GM12878 (cell line): ENCODE results near the gene CIB2. TPM values are rescaled to one million over a fixed set of nuclear protein-coding genes. Genes with fewer than 3 reads are reported as not detected.

Experiments
- ATF7 ChIP-seq: fragments of 450-650 bp; IDR thresholded peaks from 2 replicates; pipeline ENCODE4 v1.6.1; 2016; ENCODE audit warnings: low read depth, mild to moderate bottlenecking
- CBX5 ChIP-seq: sonication (generic); IDR thresholded peaks from 2 replicates; pipeline ENCODE4 v1.6.1; 2016; ENCODE audit warnings: low read depth, moderate library complexity, mild to moderate bottlenecking, inconsistent platforms
- CUX1 ChIP-seq: IDR thresholded peaks from 2 replicates; pipeline ENCODE4 v1.6.1; 2012; ENCODE audit warnings: improper control_type of control experiment, low read depth, low read length; ENCODE audit not compliant: insufficient replicate concordance
- HDGF ChIP-seq: fragments of 450-650 bp; IDR thresholded peaks from 2 replicates; pipeline ENCODE4 v1.6.1; 2016; ENCODE audit warnings: antibody characterized with exemption
- IKZF1 ChIP-seq: fragments of 450-650 bp; conservative IDR thresholded peaks from 2 replicates; pipeline ENCODE4 v1.6.1; 2017; ENCODE audit warnings: antibody characterized with exemption, mild to moderate bottlenecking
- IKZF2 ChIP-seq, 2 experiments: fragments of 450-650 bp; IDR thresholded peaks; 2 replicates each; pipeline ENCODE4 v1.6.1; 2017; ENCODE audit warnings: mild to moderate bottlenecking in 2 of 2, moderate library complexity in 2 of 2
- IRF5 ChIP-seq: fragments of 450-650 bp; IDR thresholded peaks from 2 replicates; pipeline ENCODE4 v1.6.1; 2017; ENCODE audit warnings: borderline replicate concordance
- JUND ChIP-seq: IDR thresholded peaks from 2 replicates; pipeline ENCODE4 v1.6.1; 2012; ENCODE audit warnings: low read depth, mild to moderate bottlenecking, low read length, improper control_type of control experiment, moderate library complexity
- MLLT1 ChIP-seq: fragments of 450-650 bp; IDR thresholded peaks from 2 replicates; pipeline ENCODE4 v1.6.1; 2016; ENCODE audit warnings: mild to moderate bottlenecking
- PKNOX1 ChIP-seq: fragments of 450-650 bp; IDR thresholded peaks from 2 replicates; pipeline ENCODE4 v1.6.1; 2016; ENCODE audit warnings: mild to moderate bottlenecking
- POU2F2 ChIP-seq: IDR thresholded peaks from 3 replicates; pipeline ENCODE4 v1.6.1; 2011; ENCODE audit warnings: low read depth, mild to moderate bottlenecking, low read length, borderline replicate concordance
- RUNX3 ChIP-seq: IDR thresholded peaks from 2 replicates; pipeline ENCODE4 v1.6.1; 2012; ENCODE audit warnings: low read length, inconsistent platforms
- SPI1 ChIP-seq: IDR thresholded peaks from 2 replicates; pipeline ENCODE4 v1.6.1; 2011; ENCODE audit warnings: low read depth, mild to moderate bottlenecking, low read length, moderate library complexity, borderline replicate concordance; ENCODE audit not compliant: insufficient read depth
- TBL1XR1 ChIP-seq: IDR thresholded peaks from 2 replicates; pipeline ENCODE4 v1.6.1; 2012; ENCODE audit warnings: low read depth, low read length, improper control_type of control experiment
- ZBTB11 ChIP-seq: fragments of 450-650 bp; formaldehyde crosslinking; IDR thresholded peaks from 2 replicates; pipeline ENCODE4 v1.5.0; 2022; ENCODE audit warnings: mild to moderate bottlenecking, missing genetic modification characterization
- ZNF217 ChIP-seq: fragments of 450-650 bp; IDR thresholded peaks from 2 replicates; pipeline ENCODE4 v1.6.1; 2017; ENCODE audit warnings: antibody characterized with exemption, mild to moderate bottlenecking
- ZNF274 ChIP-seq: IDR thresholded peaks from one replicate; pipeline ENCODE4 v1.8.0; 2011; ENCODE audit not compliant: insufficient read length, insufficient read depth
- polyA plus RNA-seq, 11 experiments: library from polyadenylated mRNA; depleted of rRNA in 4 of 11; unstranded in 6 of 11; stranded (reverse) in 5 of 11; fragments of >200 nt; fragmentation: Nextera tagmentation in 4 of 11; fragmentation: Illumina TruSeq in 1 of 11; extraction: Ambion mirVana in 4 of 11; extraction: Trizol in 1 of 11; gene quantifications; 1 replicate in 1 of 11; 2 replicates in 10 of 11; pipeline versions ENCODE4 v1.2.1 to v1.2.3, GENCODE V29; 2011 to 2016; ENCODE audit warnings: inconsistent platforms in 2 of 11, missing spikeins in 2 of 11, low read depth in 1 of 11
- total RNA-seq, 4 experiments: library from RNA; depleted of rRNA in 3 of 4; stranded (reverse); fragments of >200 nt in 3 of 4; fragmentation: Illumina TruSeq in 1 of 4; extraction: Trizol in 1 of 4; gene quantifications; 2 replicates each; pipeline versions ENCODE4 v1.2.1 to v1.2.3, GENCODE V29; 2013 to 2021

Gene CIB2
- total and polyA plus RNA-seq, 10 of the 15 experiments (the other 5 are each of a cell fraction or from before 2014, with no cell fraction given), result 0.56 to 12.1 (median 7.1) TPM

- TF ChIP-seq CUX1, result no peak
- peak; percentile 88 for TF ChIP-seq HDGF
- peak; percentile 29; the same call in 1 of the 2 replicates for TF ChIP-seq PKNOX1
- TF ChIP-seq JUND, result peak; percentile 49; the same call in 1 of the 2 replicates
- TF ChIP-seq ATF7, result peak; percentile 98
- peak; percentile 72; the same call in 1 of the 2 replicates for TF ChIP-seq ZNF217
- TF ChIP-seq MLLT1, result peak; percentile 62; the same call in 1 of the 2 replicates
- TF ChIP-seq IKZF2 (IDR thresholded peaks at IDR 0.05), result peak; percentile 75 to 82; a peak in 3 of 4 replicates
- peak; percentile 88 for TF ChIP-seq IKZF1
- no peak for TF ChIP-seq ZBTB11 (CRISPR knock-in tag)
- peak; percentile 8; the same call in 1 of the 3 replicates for TF ChIP-seq POU2F2
- peak; percentile 90 for TF ChIP-seq RUNX3
- no peak for TF ChIP-seq TBL1XR1
- TF ChIP-seq IRF5, result no peak
- TF ChIP-seq CBX5, result no peak
- peak; percentile 85 for TF ChIP-seq SPI1
- TF ChIP-seq ZNF274, result no peak
These were observed 27.7 kb downstream of the CIB2 start (continued) for GRCh38 chr15:78103406-78104118.
